Measurements from ENCODE around the gene OR8U1.

OR8U1 gene

GRCh38 chr11:56375324-56375723 is at the start of gene OR8U1:
Gene OR8U1, plus strand, starts transcription at chr11:56375624. Its CDS starts 0 bp downstream, at chr11:56375624.
- Histone ChIP-seq H3K9me3 (ENCODE audit: severe bottlenecking) (no peaks in the 10 kb centered on the region), H3K27ac (no peak within 1 kb of the TSS), H3K27me3 (ENCODE audit: insufficient read depth, low read depth, severe bottlenecking) (peaks cover 16% of the 10 kb centered on the region), H3K36me3 (no peaks in the 10 kb centered on the region), H3K4me3 (ENCODE audit: low read depth, low read length) (no peak within 1 kb of the TSS)
- no peak for TF ChIP-seq CTCF (IDR thresholded peaks at IDR 0.05; ENCODE audit: low read depth, low read length)
- no peak for DNase-seq

GRCh38 chr11:56331861-56332491 is 43.4 kb upstream of the OR8U1 start:
- no peak for DNase-seq
- Histone ChIP-seq H3K36me3 (no peaks in the 10 kb centered on the region), H3K27ac (no peak overlapping the region), H3K9me3 (ENCODE audit: severe bottlenecking) (no peaks in the 10 kb centered on the region), H3K4me3 (ENCODE audit: low read depth, low read length) (no peak overlapping the region), H3K27me3 (ENCODE audit: insufficient read depth, low read depth, severe bottlenecking) (peaks cover 32% of the 10 kb centered on the region)
- TF ChIP-seq CTCF (IDR thresholded peaks at IDR 0.05; ENCODE audit: low read depth, low read length), result no peak

- TF ChIP-seq CTCF (IDR thresholded peaks at IDR 0.05; ENCODE audit: low read depth, low read length), result no peak
- no peak for DNase-seq
- H3K4me3 ChIP-seq (ENCODE audit: low read depth, low read length), result no peak overlapping the region
- H3K27me3 ChIP-seq (ENCODE audit: insufficient read depth, low read depth, severe bottlenecking), result peaks cover 28% of the 10 kb centered on the region
- no peak overlapping the region for H3K27ac ChIP-seq
- H3K36me3 ChIP-seq, result no peaks in the 10 kb centered on the region
- no peaks in the 10 kb centered on the region for H3K9me3 ChIP-seq (ENCODE audit: severe bottlenecking)
Measured at GRCh38 chr11:56333156-56333555, 42.3 kb upstream of the OR8U1 start.

GRCh38 chr11:56340289-56340688 is 35.1 kb upstream of the OR8U1 start:
- no peak overlapping the region for H3K4me3 ChIP-seq (ENCODE audit: low read depth, low read length)
- DNase-seq, result no peak
- H3K27ac ChIP-seq, result no peak overlapping the region
- H3K27me3 ChIP-seq (ENCODE audit: insufficient read depth, low read depth, severe bottlenecking), result no peaks in the 10 kb centered on the region
- no peaks in the 10 kb centered on the region for H3K36me3 ChIP-seq
- no peak for TF ChIP-seq CTCF (IDR thresholded peaks at IDR 0.05; ENCODE audit: low read depth, low read length)
- H3K9me3 ChIP-seq (ENCODE audit: severe bottlenecking), result no peaks in the 10 kb centered on the region

GRCh38 chr11:56345739-56346138 is 29.7 kb upstream of the OR8U1 start, which contains the start of gene OR8K1:
Gene OR8K1, plus strand, starts transcription at chr11:56346039. Its CDS starts 0 bp downstream, at chr11:56346039.
- H3K27me3 ChIP-seq (ENCODE audit: insufficient read depth, low read depth, severe bottlenecking), result peaks cover 20% of the 10 kb centered on the region
- TF ChIP-seq CTCF (IDR thresholded peaks at IDR 0.05; ENCODE audit: low read depth, low read length), result no peak
- no peaks in the 10 kb centered on the region for H3K36me3 ChIP-seq
- no peaks in the 10 kb centered on the region for H3K9me3 ChIP-seq (ENCODE audit: severe bottlenecking)
- no peak for DNase-seq
- H3K4me3 ChIP-seq (ENCODE audit: low read depth, low read length), result no peak within 1 kb of the TSS
- no peak within 1 kb of the TSS for H3K27ac ChIP-seq

GRCh38 chr11:56353991-56354390 is 21.4 kb upstream of the OR8U1 start, which contains the start of gene OR8J1:
Gene OR8J1, plus strand, starts transcription at chr11:56354291. Its CDS starts 5,956 bp downstream, at chr11:56360247.
- TF ChIP-seq CTCF (IDR thresholded peaks at IDR 0.05; ENCODE audit: low read depth, low read length), result no peak
- H3K27ac ChIP-seq, result no peak within 1 kb of the TSS
- no peaks in the 10 kb centered on the region for H3K9me3 ChIP-seq (ENCODE audit: severe bottlenecking)
- H3K36me3 ChIP-seq, result no peaks in the 10 kb centered on the region
- DNase-seq, result no peak
- H3K27me3 ChIP-seq (ENCODE audit: insufficient read depth, low read depth, severe bottlenecking), result peaks cover 22% of the 10 kb centered on the region
- no peak within 1 kb of the TSS for H3K4me3 ChIP-seq (ENCODE audit: low read depth, low read length)
